ENCODE data around the gene FAM167B. TPM values are rescaled to one million over a fixed set of nuclear protein-coding genes. Genes with fewer than 3 reads are reported as not detected.

FAM167B gene
- polyA plus RNA-seq, 2 of the 4 experiments (the other 2 are of a cell fraction), result 0.53 to 2.0 TPM

GRCh38 chr1:32215629-32216480 lies 31.2 kb upstream of the FAM167B start:
- DNase-seq (ENCODE audit: low read depth in 1 of 2, low spot score in 1 of 2), result peak; percentile 61 to 62

GRCh38 chr1:32216566-32216965 lies 30.5 kb upstream of the FAM167B start:
- Histone ChIP-seq H3K4me2 (no peak overlapping the region), H3K4me3 (no peak overlapping the region), H3K27ac (no peak overlapping the region), H3K4me1 (peaks cover 8% of the 10 kb centered on the region; the same call in 2 of the 3 replicates), H3K9me3 (no peaks in the 10 kb centered on the region)
- ChIA-PET CTCF (interaction anchor here (0.5 to 10.4 kb wide), 23 partner anchors 10 to 198 kb away, joined by 3 to 96 read pairs (median 6); partner anchors contain the start of genes CCDC28B, FAM167B, IQCC and LCK), POLR2A (interaction anchor here (1.4 to 1.8 kb wide), 3 partner anchors 25 to 119 kb away, joined by 3 to 10 read pairs (median 8); partner anchors contain the start of genes MARCKSL1 and TXLNA)
- TF ChIP-seq FOXS1 (CRISPR knock-in tag; IDR thresholded peaks at IDR 0.05) (no peak), HOXB5 (CRISPR knock-in tag; IDR thresholded peaks at IDR 0.05) (no peak), POLR2AphosphoS2 (conservative IDR thresholded peaks at IDR 0.05; ENCODE audit: low read length) (no peak), RNF2 (IDR thresholded peaks at IDR 0.05; ENCODE audit: borderline replicate concordance, low read depth) (no peak), RCOR1 (IDR thresholded peaks at IDR 0.05; ENCODE audit: low read depth, low read length) (no peak), POLR2A (IDR thresholded peaks at IDR 0.05; ENCODE audit: low read length) (no peak), CHD2 (IDR thresholded peaks at IDR 0.05; ENCODE audit: low read length, partially characterized antibody) (no peak), JUNB (IDR thresholded peaks at IDR 0.05) (no peak), JUN (IDR thresholded peaks at IDR 0.05) (no peak), GATA3 (IDR thresholded peaks at IDR 0.05; ENCODE audit: borderline replicate concordance) (no peak), ESRRA (IDR thresholded peaks at IDR 0.05; ENCODE audit: borderline replicate concordance, low read length) (no peak)
- DNase-seq (ENCODE audit: low read depth in 1 of 2, low spot score in 1 of 2), result no peak
- FAIRE-seq, result no peak
- WGBS (ENCODE audit: missing lambda C conversion rate), result 92% methylated on average over 5 of the region's 5 CpGs
- ATAC-seq, result no peak

More at GRCh38 chr1:32215629-32216480, 31.2 kb upstream of the FAM167B start:
- CTCF ChIA-PET, result interaction anchor here (0.5 to 10.4 kb wide), 46 partner anchors 10 to 208 kb away, joined by 3 to 96 read pairs (median 4); partner anchors contain the start of genes CCDC28B, FAM167B, HDAC1 and IQCC
- Histone ChIP-seq H3K27ac (no peak overlapping the region), H3K4me3 (no peak overlapping the region), H3K9me3 (no peaks in the 10 kb centered on the region), H3K4me1 (peaks cover 3% of the 10 kb centered on the region; the same call in 2 of the 3 replicates), H3K4me2 (no peak overlapping the region)
- TF ChIP-seq RCOR1 (IDR thresholded peaks at IDR 0.05; ENCODE audit: low read depth, low read length) (no peak), SMC3 (IDR thresholded peaks at IDR 0.05) (peak; percentile 64), RAD21 (conservative IDR thresholded peaks at IDR 0.05 in 1 of 2, IDR thresholded peaks at IDR 0.05 in 1 of 2) (peak; percentile 65 to 75), E2F6 (IDR thresholded peaks at IDR 0.05; ENCODE audit: borderline replicate concordance, low read depth) (no peak), CTCF (IDR thresholded peaks at IDR 0.05) (peak; percentile 64), ZFP36 (IDR thresholded peaks at IDR 0.05; ENCODE audit: borderline replicate concordance, partially characterized antibody) (no peak), ELK1 (IDR thresholded peaks at IDR 0.05; ENCODE audit: low read depth, low read length) (no peak), JUNB (IDR thresholded peaks at IDR 0.05) (no peak)
- WGBS (ENCODE audit: missing lambda C conversion rate), result 88% methylated on average over 10 of the region's 10 CpGs
- ATAC-seq, result peak; percentile 94 to 96
- FAIRE-seq, result no peak
- POLR2A ChIA-PET, result interaction anchor here (1.0 to 1.8 kb wide), 4 partner anchors 19 to 120 kb away, joined by 3 to 10 read pairs (median 6); partner anchors contain the start of genes MARCKSL1 and TXLNA

GRCh38 chr1:32219022-32219421 lies 28.0 kb upstream of the FAM167B start:
- CTCF ChIA-PET, result interaction anchor here (1.2 to 10.4 kb wide), 3 partner anchors 21 to 98 kb away, joined by 4 to 96 read pairs (median 20); partner anchors contain the start of genes FAM167B and LCK
- DNase-seq (ENCODE audit: low read depth in 1 of 2, low spot score in 1 of 2) (no peak), FAIRE-seq (no peak), ATAC-seq (no peak)
- POLR2A ChIA-PET, result no interaction called here
- H3K4me2 ChIP-seq, result no peak overlapping the region
- H3K4me3 ChIP-seq, result no peak overlapping the region
- peaks cover 17% of the 10 kb centered on the region for H3K4me1 ChIP-seq
- H3K9me3 ChIP-seq, result no peaks in the 10 kb centered on the region
- WGBS (ENCODE audit: missing lambda C conversion rate), result 87% methylated on average over 7 of the region's 7 CpGs
- no peak overlapping the region for H3K27ac ChIP-seq
- TF ChIP-seq RAD21 (conservative IDR thresholded peaks at IDR 0.05 in 1 of 2, IDR thresholded peaks at IDR 0.05 in 1 of 2) (no peak), NFE2L2 (conservative IDR thresholded peaks at IDR 0.05; ENCODE audit: low read length) (no peak), KDM5A (IDR thresholded peaks at IDR 0.05) (no peak), ESRRA (IDR thresholded peaks at IDR 0.05; ENCODE audit: borderline replicate concordance, low read length) (no peak), BCL3 (IDR thresholded peaks at IDR 0.05) (no peak), ZFP36 (IDR thresholded peaks at IDR 0.05; ENCODE audit: borderline replicate concordance, partially characterized antibody) (no peak), FOXS1 (CRISPR knock-in tag; IDR thresholded peaks at IDR 0.05) (no peak)
